ENCODE measurements around the gene TNFRSF1B. TPM values are rescaled to one million over a fixed set of nuclear protein-coding genes. Genes with fewer than 3 reads are reported as not detected.
A peak's percentile ranks its signal among the peaks of the same experiment; 100 is the strongest.

The TNFRSF1B gene
- total RNA-seq, 3 donors from 2014 or later: 25.0 to 48.8 (median 35.1) TPM

DNA sequence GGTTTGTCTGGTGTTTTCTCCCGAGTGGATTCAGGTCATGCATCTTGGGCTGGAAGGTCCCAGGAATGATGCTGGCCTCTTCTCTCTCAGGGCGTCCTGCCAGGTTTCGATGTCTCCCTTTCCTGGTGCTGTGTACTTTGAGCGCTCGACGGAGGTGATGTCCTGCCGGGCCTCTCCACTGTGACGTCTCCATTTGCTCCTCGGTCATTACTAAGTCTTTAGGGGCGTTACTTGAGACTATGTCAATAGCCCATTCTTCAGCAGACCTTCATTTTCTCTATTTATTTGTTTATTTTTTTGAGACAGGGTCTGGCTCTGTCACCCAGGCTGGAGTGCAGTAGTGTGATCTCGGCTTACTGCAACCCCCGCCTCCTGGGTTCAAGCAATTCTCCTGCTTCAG is 37.2 kb upstream of the TNFRSF1B start:
- TF ChIP-seq, protein P1, sequence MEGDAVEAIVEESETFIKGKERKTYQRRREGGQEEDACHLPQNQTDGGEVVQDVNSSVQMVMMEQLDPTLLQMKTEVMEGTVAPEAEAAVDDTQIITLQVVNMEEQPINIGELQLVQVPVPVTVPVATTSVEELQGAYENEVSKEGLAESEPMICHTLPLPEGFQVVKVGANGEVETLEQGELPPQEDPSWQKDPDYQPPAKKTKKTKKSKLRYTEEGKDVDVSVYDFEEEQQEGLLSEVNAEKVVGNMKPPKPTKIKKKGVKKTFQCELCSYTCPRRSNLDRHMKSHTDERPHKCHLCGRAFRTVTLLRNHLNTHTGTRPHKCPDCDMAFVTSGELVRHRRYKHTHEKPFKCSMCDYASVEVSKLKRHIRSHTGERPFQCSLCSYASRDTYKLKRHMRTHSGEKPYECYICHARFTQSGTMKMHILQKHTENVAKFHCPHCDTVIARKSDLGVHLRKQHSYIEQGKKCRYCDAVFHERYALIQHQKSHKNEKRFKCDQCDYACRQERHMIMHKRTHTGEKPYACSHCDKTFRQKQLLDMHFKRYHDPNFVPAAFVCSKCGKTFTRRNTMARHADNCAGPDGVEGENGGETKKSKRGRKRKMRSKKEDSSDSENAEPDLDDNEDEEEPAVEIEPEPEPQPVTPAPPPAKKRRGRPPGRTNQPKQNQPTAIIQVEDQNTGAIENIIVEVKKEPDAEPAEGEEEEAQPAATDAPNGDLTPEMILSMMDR (IDR thresholded peaks at IDR 0.05): no peak
- no peak for TF ChIP-seq POLR2A (IDR thresholded peaks at IDR 0.05)
- TF ChIP-seq POLR2AphosphoS5 (IDR thresholded peaks at IDR 0.05): no peak
- Histone ChIP-seq H3K36me3 (no peaks in the 10 kb centered on the region), H3K4me3 (no peak overlapping the region), H3K9me3 (no peaks in the 10 kb centered on the region), H3K27ac (no peak overlapping the region), H3K4me1 (no peaks in the 10 kb centered on the region), H3K27me3 (no peaks in the 10 kb centered on the region)
- DNase-seq (ENCODE audit: low spot score in 2 of 2): no peak
- intact Hi-C loops (cut with DNase I; ENCODE audit: low total_unique reads): loop anchor here (2.0 to 10.0 kb wide), 2 partner anchors 77 to 1745 kb away; no protein-coding TSS in a partner anchor

DNA sequence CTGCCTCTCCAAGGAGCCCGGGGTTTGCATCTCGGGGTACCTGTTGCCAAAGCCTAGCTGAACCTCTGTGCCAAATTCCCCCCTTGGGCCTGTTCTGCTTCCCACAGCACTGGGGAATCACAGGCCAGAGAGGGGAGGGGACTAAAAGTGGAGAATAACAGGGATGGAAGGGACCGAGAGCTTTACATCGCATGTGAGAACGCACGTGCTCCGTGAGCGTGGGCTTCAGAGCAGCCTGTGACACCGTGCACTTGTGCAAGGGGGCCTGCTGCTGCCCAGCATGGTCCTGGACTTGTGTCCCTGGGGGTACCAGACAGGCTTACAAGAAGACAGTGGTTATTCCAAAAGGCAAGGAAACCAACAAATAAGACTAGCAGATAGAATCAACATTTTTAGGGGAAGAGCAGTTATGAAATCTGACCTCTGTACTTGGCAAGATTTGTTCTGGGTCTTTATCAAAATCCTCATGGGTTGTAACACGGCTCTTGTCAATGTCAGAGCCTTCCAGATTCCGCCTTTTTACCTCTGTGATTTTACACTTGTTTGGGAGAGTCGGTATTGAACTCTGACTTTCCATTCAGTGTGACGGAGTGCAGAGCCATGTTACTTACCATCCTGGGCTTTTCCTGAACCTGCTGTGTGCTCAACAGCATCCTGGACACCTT is 36.2 kb upstream of the TNFRSF1B start:
- DNase-seq (ENCODE audit: low spot score in 2 of 2): no peak
- no peaks in the 10 kb centered on the region for H3K36me3 ChIP-seq
- no peaks in the 10 kb centered on the region for H3K4me1 ChIP-seq
- peak overlapping the region in 1 of 2 donors; percentile 13 for H3K27ac ChIP-seq
- H3K9me3 ChIP-seq: no peaks in the 10 kb centered on the region
- no peaks in the 10 kb centered on the region for H3K27me3 ChIP-seq
- TF ChIP-seq POLR2A (IDR thresholded peaks at IDR 0.05) (no peak), POLR2AphosphoS5 (IDR thresholded peaks at IDR 0.05) (no peak)
- TF ChIP-seq, protein P1 (IDR thresholded peaks at IDR 0.05): no peak
- intact Hi-C loops (cut with DNase I; ENCODE audit: low total_unique reads): loop anchor here (2.0 kb wide), 1 partner anchor 76 kb away; no protein-coding TSS in a partner anchor
- H3K4me3 ChIP-seq: no peak overlapping the region

DNA sequence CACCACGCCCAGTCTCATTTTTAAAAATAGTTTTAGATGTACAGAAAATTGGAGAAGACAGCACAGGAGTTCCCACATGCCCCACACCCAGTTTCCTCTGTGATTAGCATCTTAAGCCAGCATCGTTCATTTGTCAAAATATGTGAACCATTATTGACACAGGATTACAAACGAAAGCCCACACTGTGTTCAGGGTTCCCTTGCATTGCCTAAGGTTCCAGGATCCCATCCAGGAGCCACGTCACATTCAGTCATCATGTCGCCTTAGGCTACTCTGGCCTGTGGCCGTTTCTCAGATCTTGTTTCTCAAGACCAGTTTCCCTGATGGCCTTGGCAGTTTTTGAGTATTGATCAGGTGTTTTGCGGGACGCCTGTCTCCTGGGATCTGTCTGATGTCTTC is 34.7 kb upstream of the TNFRSF1B start:
- intact Hi-C loops (cut with DNase I; ENCODE audit: low total_unique reads): no loop called here
- Histone ChIP-seq H3K4me3 (no peak overlapping the region), H3K9me3 (no peaks in the 10 kb centered on the region), H3K27ac (peak overlapping the region; percentile 63 to 74), H3K4me1 (no peaks in the 10 kb centered on the region), H3K36me3 (no peaks in the 10 kb centered on the region), H3K27me3 (no peaks in the 10 kb centered on the region)
- DNase-seq (ENCODE audit: low spot score in 2 of 2): peak in 1 of 2 donors; percentile 71
- TF ChIP-seq POLR2A (IDR thresholded peaks at IDR 0.05): no peak
- peak in 2 of 3 donors; percentile 21 to 56 for TF ChIP-seq POLR2AphosphoS5 (IDR thresholded peaks at IDR 0.05)

DNA sequence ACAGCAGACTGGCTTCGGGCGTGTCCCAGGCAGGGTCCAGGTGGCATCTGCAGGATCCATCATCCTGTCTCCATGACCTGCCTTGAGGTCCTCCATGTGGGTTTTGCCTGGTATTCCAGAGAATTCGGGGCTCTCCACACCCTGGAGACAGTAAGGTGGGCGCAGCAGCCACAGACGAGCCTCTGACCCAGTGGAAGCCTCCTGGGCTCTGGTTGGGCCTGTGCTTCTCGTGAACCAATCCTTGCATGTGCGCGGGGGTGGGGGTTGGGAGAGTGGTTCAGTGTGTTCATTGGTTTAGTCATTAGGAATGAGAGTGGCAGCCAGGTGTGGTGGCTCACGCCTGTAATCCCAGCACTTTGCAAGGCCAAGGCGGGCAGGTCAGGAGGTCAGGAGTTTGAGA is 32.1 kb upstream of the TNFRSF1B start:
- no peaks in the 10 kb centered on the region for H3K9me3 ChIP-seq
- intact Hi-C loops (cut with DNase I; ENCODE audit: low total_unique reads): no loop called here
- H3K27ac ChIP-seq: no peak overlapping the region
- no peak for TF ChIP-seq POLR2AphosphoS5 (IDR thresholded peaks at IDR 0.05)
- TF ChIP-seq POLR2A (IDR thresholded peaks at IDR 0.05): no peak
- TF ChIP-seq, protein P1 (IDR thresholded peaks at IDR 0.05): no peak
- H3K27me3 ChIP-seq: no peaks in the 10 kb centered on the region
- no peak for DNase-seq (ENCODE audit: low spot score in 2 of 2)
- H3K4me1 ChIP-seq: no peaks in the 10 kb centered on the region
- no peaks in the 10 kb centered on the region for H3K36me3 ChIP-seq
- H3K4me3 ChIP-seq: no peak overlapping the region

DNA sequence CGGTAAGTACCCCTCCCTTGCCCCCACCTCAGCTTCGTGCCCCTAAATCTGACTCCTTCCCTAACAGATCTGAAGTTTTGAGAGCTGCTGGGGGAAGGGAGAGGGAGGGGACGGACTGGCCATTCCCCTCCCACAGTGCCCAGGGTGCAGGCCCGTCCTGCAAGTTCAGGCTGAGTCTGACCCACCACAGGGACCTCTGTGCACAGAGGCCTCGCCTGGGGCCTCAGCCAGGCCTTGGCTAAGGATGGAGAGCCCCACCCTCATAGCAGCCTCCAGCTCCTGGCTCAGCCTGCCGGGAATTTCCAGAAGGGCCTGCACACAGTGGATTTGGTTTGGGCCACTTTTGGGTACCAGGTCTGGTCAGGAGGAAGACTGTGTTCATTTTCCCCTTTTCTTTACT is 31.2 kb upstream of the TNFRSF1B start:
- Histone ChIP-seq H3K27me3 (no peaks in the 10 kb centered on the region), H3K27ac (peak overlapping the region; percentile 48 to 50), H3K9me3 (no peaks in the 10 kb centered on the region), H3K36me3 (no peaks in the 10 kb centered on the region), H3K4me1 (no peaks in the 10 kb centered on the region), H3K4me3 (no peak overlapping the region)
- DNase-seq (ENCODE audit: low spot score in 2 of 2): no peak
- TF ChIP-seq POLR2AphosphoS5 (IDR thresholded peaks at IDR 0.05) (no peak), POLR2A (IDR thresholded peaks at IDR 0.05) (no peak)
- TF ChIP-seq, protein P1 (IDR thresholded peaks at IDR 0.05): no peak
- intact Hi-C loops (cut with DNase I; ENCODE audit: low total_unique reads): no loop called here
